Measurements from ENCODE around the gene SLC6A19.
"Not testable (repeated sequence)": the region's sequence is repeated elsewhere in the genome, so short reads cannot be mapped to it uniquely, and the experiment has no call there.

SLC6A19 gene

GRCh38 chr5:1226231-1226630 is 24.8 kb downstream of the SLC6A19 start:
- no peak for DNase-seq

GRCh38 chr5:1226839-1227581 is 25.6 kb downstream of the SLC6A19 start:
- DNase-seq: no peak

- DNase-seq: no peak
Observed at GRCh38 chr5:1227667-1228066, 26.3 kb downstream of the SLC6A19 start.

- no peak for DNase-seq
Observed at GRCh38 chr5:1228120-1228519, 26.7 kb downstream of the SLC6A19 start.

- DNase-seq: not testable (repeated sequence)
Observed at GRCh38 chr5:1229023-1229422, 27.6 kb downstream of the SLC6A19 start.

GRCh38 chr5:1229822-1230221 is 28.4 kb downstream of the SLC6A19 start:
- DNase-seq: no peak

- no peak for DNase-seq
Observed at GRCh38 chr5:1230551-1230950, 29.2 kb downstream of the SLC6A19 start.

GRCh38 chr5:1231354-1231905 is 30.0 kb downstream of the SLC6A19 start:
- no peak for DNase-seq

- DNase-seq: no peak
Observed at GRCh38 chr5:1232780-1233179, 31.4 kb downstream of the SLC6A19 start.

- DNase-seq: no peak
Observed at GRCh38 chr5:1235379-1235778, 34.0 kb downstream of the SLC6A19 start.

- DNase-seq: no peak
Observed at GRCh38 chr5:1235838-1236237, 34.4 kb downstream of the SLC6A19 start.

- no peak for DNase-seq
Observed at GRCh38 chr5:1239505-1240251, 38.3 kb downstream of the SLC6A19 start.

GRCh38 chr5:1240496-1241260 is 39.3 kb downstream of the SLC6A19 start:
- no peak for DNase-seq

- no peak for DNase-seq
Observed at GRCh38 chr5:1241509-1242080, 40.2 kb downstream of the SLC6A19 start.

- DNase-seq: no peak
Observed at GRCh38 chr5:1242733-1243486, 41.5 kb downstream of the SLC6A19 start.

GRCh38 chr5:1243487-1244130 is 42.2 kb downstream of the SLC6A19 start:
- DNase-seq: no peak

GRCh38 chr5:1244255-1244654 is 42.9 kb downstream of the SLC6A19 start:
- DNase-seq: no peak

GRCh38 chr5:1244976-1245375 is 43.6 kb downstream of the SLC6A19 start:
- DNase-seq: no peak

GRCh38 chr5:1245905-1246576 is 44.6 kb downstream of the SLC6A19 start:
- no peak for DNase-seq

GRCh38 chr5:1246711-1247431 is 45.5 kb downstream of the SLC6A19 start:
- DNase-seq: no peak

Measured in SW 1271 (cell line).